GM12801 (cell line): ENCODE data around the gene TMA7.

Experiments
- CTCF ChIP-seq: IDR thresholded peaks from one replicate; pipeline ENCODE4 v1.5.1; 2011; ENCODE audit warnings: control low read depth; ENCODE audit not compliant: insufficient read length; ENCODE audit errors: extremely low read depth

TMA7 gene

DNA sequence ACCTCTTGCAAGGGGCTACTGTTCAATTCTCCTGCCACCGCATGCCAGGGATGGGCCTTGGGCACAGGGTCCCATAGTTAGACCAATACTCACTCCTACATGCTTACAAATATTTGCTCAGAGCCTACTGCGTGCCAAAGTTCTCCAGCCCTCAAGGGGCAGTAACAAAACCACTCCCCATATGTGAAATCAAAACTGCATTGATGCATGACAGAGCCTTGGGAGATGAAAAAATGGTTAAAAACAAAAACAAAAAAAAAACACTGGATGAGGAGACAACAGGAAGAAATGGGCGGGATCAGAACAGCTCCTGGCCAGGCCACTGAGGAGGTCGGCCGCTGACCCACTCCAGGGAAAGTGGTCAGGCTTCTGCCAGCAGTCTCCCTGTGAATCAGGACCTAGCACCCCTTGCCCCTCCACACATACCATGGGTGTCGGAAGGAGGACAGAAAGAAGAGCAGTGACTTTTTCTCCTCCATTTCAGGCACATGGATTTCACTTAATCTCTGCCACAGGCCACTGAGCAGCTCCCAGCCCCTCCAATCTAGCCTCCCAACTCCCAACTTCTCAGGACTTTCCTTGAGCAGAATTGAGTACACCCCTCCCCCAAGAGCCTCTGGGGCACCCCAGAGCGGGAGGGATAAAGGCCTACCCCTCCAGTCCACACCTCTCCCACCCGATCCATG, 13.0 kb upstream of the TMA7 start:
- no peak for TF ChIP-seq CTCF

DNA sequence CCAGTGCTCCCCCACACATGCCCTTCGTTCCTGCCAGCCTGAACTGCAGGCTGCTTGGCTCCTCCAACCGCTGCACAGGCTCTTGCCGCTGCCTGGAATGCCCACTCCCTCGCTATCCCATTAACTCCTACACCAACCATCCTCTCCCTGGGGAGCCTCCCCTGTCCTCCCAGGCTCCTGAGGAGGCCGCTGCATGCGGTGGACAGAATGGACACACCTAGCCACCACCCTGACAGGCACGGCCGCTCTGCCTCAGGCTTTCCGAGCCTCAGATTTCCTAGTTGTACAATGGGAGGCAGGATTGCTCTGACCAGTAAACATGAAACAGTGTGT, 12.5 kb upstream of the TMA7 start:
- TF ChIP-seq CTCF: no peak

GRCh38 chr3:48428088-48428571, 11.9 kb upstream of the TMA7 start:
- no peak for TF ChIP-seq CTCF

GRCh38 chr3:48428572-48429316, 11.3 kb upstream of the TMA7 start:
- no peak for TF ChIP-seq CTCF

- no peak for TF ChIP-seq CTCF
These were observed 10.6 kb upstream of the TMA7 start for GRCh38 chr3:48429317-48429959.

- no peak for TF ChIP-seq CTCF
These were observed 9.9 kb upstream of the TMA7 start, which contains the start of gene PLXNB1 for GRCh38 chr3:48429960-48430707. TSS of gene PLXNB1 (minus strand) at chr3:48430086. CDS start at chr3:48424611, 5,475 bp downstream.

- no peak for TF ChIP-seq CTCF
These were observed 9.4 kb upstream of the TMA7 start for GRCh38 chr3:48430708-48431101.
